C4-2B (cell line): ENCODE results near the gene PPP2R2C.
A peak's percentile ranks its signal among the peaks of the same experiment; 100 is the strongest.

Experiments
- H3K27ac ChIP-seq: fragments of 450-650 bp; 2 replicates; pipeline ENCODE4 v1.5.1; 2017
- CTCF ChIP-seq: fragments of 450-650 bp; conservative IDR thresholded peaks from 2 replicates; pipeline ENCODE4 v1.5.1; 2017; ENCODE audit warnings: mild to moderate bottlenecking
- ZFX ChIP-seq: fragments of 450-650 bp; IDR thresholded peaks from 2 replicates; pipeline ENCODE4 v1.6.1; 2017

PPP2R2C gene

GRCh38 chr4:6332042-6332668 is 140.3 kb downstream of the PPP2R2C start:
- TF ChIP-seq ZFX = no peak
- peak; percentile 54 for TF ChIP-seq CTCF
- H3K27ac ChIP-seq = no peak overlapping the region

GRCh38 chr4:6331468-6331867 is 140.9 kb downstream of the PPP2R2C start:
- TF ChIP-seq CTCF (no peak), ZFX (no peak)
- no peak overlapping the region for H3K27ac ChIP-seq

- TF ChIP-seq ZFX = no peak
- TF ChIP-seq CTCF = peak; percentile 69
- H3K27ac ChIP-seq = no peak overlapping the region
These were observed 141.4 kb downstream of the PPP2R2C start for GRCh38 chr4:6331018-6331417.

- no peak overlapping the region for H3K27ac ChIP-seq
- no peak for TF ChIP-seq ZFX
- no peak for TF ChIP-seq CTCF
These were observed 142.0 kb downstream of the PPP2R2C start for GRCh38 chr4:6330384-6330767.

GRCh38 chr4:6329478-6330383 is 142.7 kb downstream of the PPP2R2C start:
- no peak for TF ChIP-seq CTCF
- H3K27ac ChIP-seq = no peak overlapping the region

GRCh38 chr4:6328526-6328925 is 143.9 kb downstream of the PPP2R2C start:
- no peak overlapping the region for H3K27ac ChIP-seq
- no peak for TF ChIP-seq ZFX
- no peak for TF ChIP-seq CTCF

- no peak overlapping the region for H3K27ac ChIP-seq
- TF ChIP-seq ZFX (no peak), CTCF (peak; percentile 88)
These were observed 145.0 kb downstream of the PPP2R2C start for GRCh38 chr4:6327220-6327917.
